Tibial artery (tissue), 4 donors: ENCODE results near the gene MASP2.

Experiments used
- DNase-seq, 2 donors: peaks; one replicate each; pipeline ENCODE4 v3.0.0-alpha.2; 2019
- H3K27ac ChIP-seq, 2 donors: fragments of 200-600 bp; sonication (generic) in 1 of 2; 1 replicate in 1 of 2; 2 replicates in 1 of 2; pipeline ENCODE4 v1.5.1; 2018 to 2019; ENCODE audit warnings: mild to moderate bottlenecking in 1 of 2
- H3K27me3 ChIP-seq, 2 donors: fragments of 200-600 bp; sonication (generic) in 1 of 2; one replicate each; pipeline versions ENCODE4 v1.5.1 to v1.6.0; 2016 to 2019
- H3K36me3 ChIP-seq, 3 donors: fragments of 200-600 bp; sonication (generic) in 2 of 3; one replicate each; pipeline ENCODE4 v1.5.1; 2016 to 2019; ENCODE audit warnings: mild to moderate bottlenecking in 2 of 3
- H3K4me1 ChIP-seq, 4 donors: fragments of 200-600 bp; sonication (generic) in 2 of 4; 1 replicate in 3 of 4; 2 replicates in 1 of 4; pipeline ENCODE4 v1.5.1; 2016 to 2019
- H3K4me3 ChIP-seq, 2 donors: fragments of 200-600 bp; sonication (generic) in 1 of 2; 1 replicate in 1 of 2; 2 replicates in 1 of 2; pipeline ENCODE4 v1.5.1; 2018 to 2019; ENCODE audit warnings: mild to moderate bottlenecking in 2 of 2
- H3K9me3 ChIP-seq, 3 donors: fragments of 200-600 bp; sonication (generic) in 1 of 3; one replicate each; pipeline ENCODE4 v1.5.1; 2016 to 2019
- CTCF ChIP-seq, 2 experiments: fragments of 200-600 bp in 1 of 2; fragments of 450-650 bp in 1 of 2; IDR thresholded peaks; one replicate each; pipeline ENCODE4 v1.5.1; 2017 to 2019; ENCODE audit warnings: antibody characterized with exemption in 2 of 2, mild to moderate bottlenecking in 1 of 2, moderate library complexity in 1 of 2
- intact Hi-C: fragments of 100-400 bp; cut with DNase I; formaldehyde crosslinking; loops from one replicate; pipeline ENCODE4 v1.15.0; 2023; ENCODE audit warnings: low total_unique reads

Gene MASP2

GRCh38 chr1:11055676-11056075 is 8.6 kb upstream of the MASP2 start:
- no peak for DNase-seq
- no peaks in the 10 kb centered on the region for H3K9me3 ChIP-seq
- H3K36me3 ChIP-seq, result peaks cover 20 to 44% (median 26%) of the 10 kb centered on the region in 3 donors
- TF ChIP-seq CTCF (IDR thresholded peaks at IDR 0.05), result no peak
- no peak overlapping the region for H3K27ac ChIP-seq
- no peaks in the 10 kb centered on the region for H3K27me3 ChIP-seq
- H3K4me1 ChIP-seq, result peaks cover 0 to 23% (median 12%) of the 10 kb centered on the region in 4 donors
- intact Hi-C loops, result no loop called here
- no peak overlapping the region for H3K4me3 ChIP-seq

GRCh38 chr1:11054666-11055065 is 7.6 kb upstream of the MASP2 start:
- no peak for DNase-seq
- Histone ChIP-seq H3K9me3 (no peaks in the 10 kb centered on the region), H3K4me3 (no peak overlapping the region), H3K27me3 (no peaks in the 10 kb centered on the region), H3K4me1 (peaks cover 0 to 22% (median 11%) of the 10 kb centered on the region in 4 donors), H3K27ac (no peak overlapping the region), H3K36me3 (peaks cover 20 to 44% (median 26%) of the 10 kb centered on the region in 3 donors)
- no peak for TF ChIP-seq CTCF (IDR thresholded peaks at IDR 0.05)
- intact Hi-C loops, result no loop called here

- Histone ChIP-seq H3K27me3 (no peaks in the 10 kb centered on the region), H3K9me3 (no peaks in the 10 kb centered on the region), H3K4me3 (no peak overlapping the region), H3K4me1 (peaks cover 0 to 18% (median 7%) of the 10 kb centered on the region in 4 donors), H3K27ac (no peak overlapping the region), H3K36me3 (peaks cover 20 to 44% (median 26%) of the 10 kb centered on the region in 3 donors)
- no peak for TF ChIP-seq CTCF (IDR thresholded peaks at IDR 0.05)
- intact Hi-C loops, result no loop called here
- DNase-seq, result no peak
Observed at GRCh38 chr1:11054181-11054580, 7.1 kb upstream of the MASP2 start.

- DNase-seq, result no peak
- no peak overlapping the region for H3K27ac ChIP-seq
- H3K36me3 ChIP-seq, result peaks cover 20 to 44% (median 26%) of the 10 kb centered on the region in 3 donors
- H3K4me3 ChIP-seq, result no peak overlapping the region
- no peak for TF ChIP-seq CTCF (IDR thresholded peaks at IDR 0.05)
- H3K4me1 ChIP-seq, result peaks cover 0 to 13% (median 3%) of the 10 kb centered on the region in 4 donors
- H3K9me3 ChIP-seq, result no peaks in the 10 kb centered on the region
- no peaks in the 10 kb centered on the region for H3K27me3 ChIP-seq
- intact Hi-C loops, result no loop called here
Observed at GRCh38 chr1:11053758-11054137, 6.7 kb upstream of the MASP2 start.

GRCh38 chr1:11052839-11053757 is 6.1 kb upstream of the MASP2 start:
- H3K4me3 ChIP-seq, result no peak overlapping the region
- peaks cover 0 to 10% (median 0%) of the 10 kb centered on the region in 4 donors for H3K4me1 ChIP-seq
- DNase-seq, result no peak
- H3K27me3 ChIP-seq, result no peaks in the 10 kb centered on the region
- no peak overlapping the region for H3K27ac ChIP-seq
- intact Hi-C loops, result no loop called here
- peaks cover 20 to 43% (median 26%) of the 10 kb centered on the region in 3 donors for H3K36me3 ChIP-seq
- no peaks in the 10 kb centered on the region for H3K9me3 ChIP-seq
- TF ChIP-seq CTCF (IDR thresholded peaks at IDR 0.05), result no peak
